ENCODE results near the gene LRP8. TPM values are rescaled to one million over a fixed set of nuclear protein-coding genes. Genes with fewer than 3 reads are reported as not detected.

The LRP8 gene
- total and polyA plus RNA-seq, 8 donors = 0.58 to 26.8 (median 2.3) TPM

DNA sequence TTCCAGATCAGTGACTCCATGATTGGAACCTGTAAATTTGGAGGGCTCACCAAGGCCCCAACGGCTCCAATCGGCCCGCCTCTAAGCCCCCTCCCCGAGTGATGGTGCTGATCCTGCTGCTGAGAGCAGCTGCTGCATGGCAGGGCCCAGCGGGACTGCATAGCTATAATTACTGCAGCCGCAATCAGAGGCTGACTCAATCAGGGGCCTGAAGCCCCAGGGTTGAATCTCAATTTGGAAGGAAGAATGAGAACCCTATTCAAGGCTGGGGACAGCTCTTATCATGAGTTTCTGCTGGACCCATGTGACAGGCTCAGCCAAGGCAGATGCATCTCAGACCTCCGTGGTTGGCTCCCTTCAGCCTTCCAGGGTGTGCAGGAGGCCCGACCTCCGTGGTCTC lies 46.7 kb downstream of the LRP8 start:
- Histone ChIP-seq H3K36me3 (no peaks in the 10 kb centered on the region), H3K9me3 (no peaks in the 10 kb centered on the region), H3K4me3 (no peak overlapping the region), H3K27me3 (no peaks in the 10 kb centered on the region), H3K4me1 (no peaks in the 10 kb centered on the region), H3K27ac (no peak overlapping the region)
- TF ChIP-seq POLR2A (IDR thresholded peaks at IDR 0.05) (no peak), EP300 (IDR thresholded peaks at IDR 0.05) (no peak), POLR2AphosphoS5 (IDR thresholded peaks at IDR 0.05) (no peak)
- TF ChIP-seq, protein P1, sequence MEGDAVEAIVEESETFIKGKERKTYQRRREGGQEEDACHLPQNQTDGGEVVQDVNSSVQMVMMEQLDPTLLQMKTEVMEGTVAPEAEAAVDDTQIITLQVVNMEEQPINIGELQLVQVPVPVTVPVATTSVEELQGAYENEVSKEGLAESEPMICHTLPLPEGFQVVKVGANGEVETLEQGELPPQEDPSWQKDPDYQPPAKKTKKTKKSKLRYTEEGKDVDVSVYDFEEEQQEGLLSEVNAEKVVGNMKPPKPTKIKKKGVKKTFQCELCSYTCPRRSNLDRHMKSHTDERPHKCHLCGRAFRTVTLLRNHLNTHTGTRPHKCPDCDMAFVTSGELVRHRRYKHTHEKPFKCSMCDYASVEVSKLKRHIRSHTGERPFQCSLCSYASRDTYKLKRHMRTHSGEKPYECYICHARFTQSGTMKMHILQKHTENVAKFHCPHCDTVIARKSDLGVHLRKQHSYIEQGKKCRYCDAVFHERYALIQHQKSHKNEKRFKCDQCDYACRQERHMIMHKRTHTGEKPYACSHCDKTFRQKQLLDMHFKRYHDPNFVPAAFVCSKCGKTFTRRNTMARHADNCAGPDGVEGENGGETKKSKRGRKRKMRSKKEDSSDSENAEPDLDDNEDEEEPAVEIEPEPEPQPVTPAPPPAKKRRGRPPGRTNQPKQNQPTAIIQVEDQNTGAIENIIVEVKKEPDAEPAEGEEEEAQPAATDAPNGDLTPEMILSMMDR (IDR thresholded peaks at IDR 0.05) = no peak
- DNase-seq = no peak
- 86 to 100% (median 90%) methylated on average over 4 to 9 of the region's 9 CpGs for WGBS, 5 donors
- intact Hi-C loops (cut with DNase I; ENCODE audit: low total_unique reads) = no loop called here

DNA sequence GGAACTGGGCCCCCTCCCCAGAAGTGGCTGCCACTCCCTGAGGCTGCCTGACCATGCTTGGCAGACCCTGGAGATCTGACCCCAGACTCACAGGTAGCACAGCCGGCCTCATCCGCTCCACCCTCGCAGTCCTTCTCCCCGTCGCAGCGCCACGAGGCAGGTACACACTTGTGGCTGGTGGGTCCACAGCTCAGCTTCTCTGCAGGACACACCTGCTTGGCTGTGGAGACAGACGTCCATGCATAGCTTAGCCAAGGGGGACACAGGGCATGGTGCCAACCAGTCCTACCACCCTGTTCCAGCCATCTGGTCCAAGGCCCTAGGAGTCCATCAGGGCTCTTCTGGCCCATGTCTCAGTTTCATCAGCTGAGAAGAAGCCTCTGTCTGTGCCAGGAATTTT lies 47.4 kb downstream of the LRP8 start:
- WGBS, 5 donors = 87 to 96% (median 92%) methylated on average over 8 of the region's 8 CpGs
- DNase-seq = no peak
- Histone ChIP-seq H3K4me1 (no peaks in the 10 kb centered on the region), H3K4me3 (no peak overlapping the region), H3K27me3 (no peaks in the 10 kb centered on the region), H3K9me3 (no peaks in the 10 kb centered on the region), H3K36me3 (no peaks in the 10 kb centered on the region), H3K27ac (no peak overlapping the region)
- intact Hi-C loops (cut with DNase I; ENCODE audit: low total_unique reads) = no loop called here
- TF ChIP-seq POLR2A (IDR thresholded peaks at IDR 0.05) (no peak), POLR2AphosphoS5 (IDR thresholded peaks at IDR 0.05) (no peak), EP300 (IDR thresholded peaks at IDR 0.05) (no peak)
- TF ChIP-seq, protein P1 (IDR thresholded peaks at IDR 0.05) = no peak

DNA sequence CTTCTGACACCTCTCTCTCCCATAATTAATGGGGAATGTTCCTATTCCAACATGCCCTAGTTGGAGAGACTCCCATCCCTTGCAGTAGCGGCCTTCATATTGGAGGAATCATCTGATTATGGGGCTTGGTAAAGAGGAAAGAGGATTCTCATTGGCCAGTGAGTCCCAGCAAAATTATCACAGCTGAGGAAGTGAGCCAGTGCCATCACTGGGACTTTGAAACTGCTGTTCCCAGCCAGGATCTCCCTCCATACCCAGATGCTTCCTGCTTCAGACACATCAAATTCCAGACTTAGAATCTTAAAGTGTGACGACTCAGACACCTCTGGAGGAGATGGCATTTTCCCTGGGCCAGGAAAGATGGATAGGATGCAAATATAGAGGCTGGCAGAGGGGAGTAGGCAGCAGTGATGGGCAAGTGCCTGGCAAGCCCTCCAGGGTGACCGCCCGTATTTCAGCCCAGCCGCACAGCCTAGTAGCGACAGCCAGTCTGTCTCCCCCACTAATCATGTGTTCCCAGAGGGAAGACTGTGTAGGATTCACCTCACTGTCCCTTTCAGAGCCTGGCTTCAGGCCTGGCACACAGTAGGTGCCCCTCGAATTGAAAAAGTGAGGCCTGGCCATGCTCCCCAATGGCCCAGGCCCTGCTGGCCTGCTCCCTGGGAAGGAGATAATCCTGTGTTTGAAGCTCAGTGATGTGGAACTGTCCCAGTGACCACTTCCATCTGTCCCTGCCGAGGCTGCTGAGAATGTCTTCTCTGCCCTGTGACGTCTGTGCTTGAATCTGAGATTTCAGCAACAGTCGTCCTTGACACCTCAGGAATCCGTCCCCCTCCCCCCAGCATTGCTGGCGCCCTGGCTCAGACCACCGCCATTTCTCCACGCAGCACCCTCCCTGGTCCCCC lies 48.3 kb downstream of the LRP8 start:
- WGBS, 5 donors = 84 to 90% (median 86%) methylated on average over 12 to 14 of the region's 14 CpGs
- Histone ChIP-seq H3K36me3 (no peaks in the 10 kb centered on the region), H3K27ac (no peak overlapping the region), H3K4me1 (no peaks in the 10 kb centered on the region), H3K27me3 (no peaks in the 10 kb centered on the region), H3K9me3 (no peaks in the 10 kb centered on the region), H3K4me3 (no peak overlapping the region)
- no peak for DNase-seq
- intact Hi-C loops (cut with DNase I; ENCODE audit: low total_unique reads) = loop anchor here (5.0 kb wide), 1 partner anchor 113 kb away; no protein-coding TSS in a partner anchor
- TF ChIP-seq POLR2A (IDR thresholded peaks at IDR 0.05) = no peak
- TF ChIP-seq POLR2AphosphoS5 (IDR thresholded peaks at IDR 0.05) = no peak
- TF ChIP-seq, protein P1 (IDR thresholded peaks at IDR 0.05) = no peak

DNA sequence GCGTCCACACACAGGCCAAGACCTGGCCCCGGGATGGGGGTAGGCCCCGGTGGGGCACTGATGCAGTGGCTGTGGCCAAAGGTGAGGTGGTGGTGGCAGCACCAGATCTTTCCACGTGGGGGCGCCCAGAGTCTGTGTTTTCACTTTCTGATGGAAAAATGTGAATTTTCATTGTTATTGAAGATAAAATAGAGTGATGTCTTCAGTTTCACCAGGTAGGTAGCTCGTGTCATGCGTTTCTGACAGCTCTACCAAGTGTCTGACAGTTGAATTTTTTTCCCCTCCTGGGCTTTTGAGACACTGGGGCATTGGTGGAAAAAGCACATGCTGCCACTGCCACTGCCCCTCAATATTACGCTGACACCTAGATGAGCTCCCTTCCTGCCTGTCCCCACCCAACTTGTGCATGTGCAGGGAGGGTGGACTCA lies 49.6 kb downstream of the LRP8 start:
- intact Hi-C loops (cut with DNase I; ENCODE audit: low total_unique reads) = loop anchor here (5.0 kb wide), 1 partner anchor 114 kb away; no protein-coding TSS in a partner anchor
- Histone ChIP-seq H3K27ac (no peak overlapping the region), H3K36me3 (no peaks in the 10 kb centered on the region), H3K4me3 (no peak overlapping the region), H3K4me1 (no peaks in the 10 kb centered on the region), H3K27me3 (no peaks in the 10 kb centered on the region), H3K9me3 (no peaks in the 10 kb centered on the region)
- no peak for TF ChIP-seq EP300 (IDR thresholded peaks at IDR 0.05)
- TF ChIP-seq, protein P1 (IDR thresholded peaks at IDR 0.05) = peak in 5 of 7 experiments; percentile 74 to 92 (median 82)
- peak; percentile 67 to 70 for DNase-seq
- 14 to 18% (median 16%) methylated on average over 8 of the region's 8 CpGs for WGBS, 5 donors

Measured in stomach (tissue), 9 donors.